GM12874 (cell line): ENCODE measurements around the gene TGDS.

Experiments used
- TF ChIP-seq, protein P1 (sequence below): IDR thresholded peaks from 2 replicates; pipeline ENCODE4 v1.5.1; 2011; ENCODE audit warnings: low read depth, mild to moderate bottlenecking, control low read depth, low read length, moderate library complexity; ENCODE audit not compliant: insufficient read depth

The TGDS gene

DNA sequence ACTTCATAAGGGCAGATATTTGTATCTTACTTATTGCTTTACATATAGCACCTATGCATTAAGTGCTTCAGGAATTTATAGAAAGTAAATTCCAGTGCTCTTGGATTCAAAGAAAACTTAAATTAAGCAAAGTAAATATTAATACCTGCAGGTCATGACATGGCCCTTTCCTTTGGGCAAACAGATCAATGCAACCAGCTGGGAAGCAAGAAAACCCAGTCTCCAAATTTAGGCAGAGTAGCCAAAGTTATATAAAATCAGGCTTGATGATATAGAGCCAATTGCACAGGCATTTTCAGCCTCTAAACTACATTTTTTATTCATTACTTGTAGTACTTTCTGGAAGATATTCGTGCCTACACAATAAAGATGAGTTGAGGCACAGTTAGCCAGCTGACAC, 16.9 kb downstream of the TGDS start:
- TF ChIP-seq, protein P1, sequence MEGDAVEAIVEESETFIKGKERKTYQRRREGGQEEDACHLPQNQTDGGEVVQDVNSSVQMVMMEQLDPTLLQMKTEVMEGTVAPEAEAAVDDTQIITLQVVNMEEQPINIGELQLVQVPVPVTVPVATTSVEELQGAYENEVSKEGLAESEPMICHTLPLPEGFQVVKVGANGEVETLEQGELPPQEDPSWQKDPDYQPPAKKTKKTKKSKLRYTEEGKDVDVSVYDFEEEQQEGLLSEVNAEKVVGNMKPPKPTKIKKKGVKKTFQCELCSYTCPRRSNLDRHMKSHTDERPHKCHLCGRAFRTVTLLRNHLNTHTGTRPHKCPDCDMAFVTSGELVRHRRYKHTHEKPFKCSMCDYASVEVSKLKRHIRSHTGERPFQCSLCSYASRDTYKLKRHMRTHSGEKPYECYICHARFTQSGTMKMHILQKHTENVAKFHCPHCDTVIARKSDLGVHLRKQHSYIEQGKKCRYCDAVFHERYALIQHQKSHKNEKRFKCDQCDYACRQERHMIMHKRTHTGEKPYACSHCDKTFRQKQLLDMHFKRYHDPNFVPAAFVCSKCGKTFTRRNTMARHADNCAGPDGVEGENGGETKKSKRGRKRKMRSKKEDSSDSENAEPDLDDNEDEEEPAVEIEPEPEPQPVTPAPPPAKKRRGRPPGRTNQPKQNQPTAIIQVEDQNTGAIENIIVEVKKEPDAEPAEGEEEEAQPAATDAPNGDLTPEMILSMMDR = no peak

DNA sequence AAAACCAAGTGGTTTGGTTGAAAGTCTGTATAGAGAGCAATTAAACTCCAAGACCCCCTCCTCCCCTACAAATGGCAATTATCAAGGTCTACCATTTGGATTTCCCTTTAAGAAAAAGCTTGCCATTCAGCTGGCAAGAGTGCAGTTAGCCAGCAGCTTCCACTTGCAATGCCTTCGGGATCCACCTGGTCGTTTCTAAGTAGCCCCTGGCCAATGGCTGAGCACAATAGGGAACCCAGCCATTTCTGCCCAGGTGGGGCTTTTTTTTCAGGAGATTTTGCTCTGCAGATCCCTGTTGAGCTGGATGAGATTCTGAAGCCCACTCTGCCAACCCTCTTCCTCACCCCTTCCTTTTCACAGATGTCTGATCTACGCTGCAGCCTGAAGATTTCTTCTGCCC, 26.3 kb downstream of the TGDS start:
- TF ChIP-seq, protein P1 = no peak

DNA sequence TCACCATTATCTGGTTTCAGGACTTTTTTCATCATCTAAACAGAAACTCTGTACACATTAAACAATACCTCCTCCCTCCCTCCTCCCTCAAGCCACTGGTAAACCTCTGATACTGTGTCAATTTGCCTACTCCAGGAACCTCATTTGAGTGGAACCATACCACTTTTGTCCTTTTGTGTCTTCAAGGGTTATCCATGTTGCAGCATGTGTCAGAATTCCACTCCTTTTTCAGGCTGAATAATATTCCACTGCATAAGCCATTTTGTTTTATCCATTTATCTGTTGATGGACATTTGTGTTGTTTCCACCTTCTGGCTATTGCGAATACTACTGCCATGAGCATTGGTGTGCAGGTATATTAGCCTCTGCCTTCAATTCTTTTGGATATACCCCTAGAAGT, 27.5 kb downstream of the TGDS start:
- TF ChIP-seq, protein P1 = no peak

DNA sequence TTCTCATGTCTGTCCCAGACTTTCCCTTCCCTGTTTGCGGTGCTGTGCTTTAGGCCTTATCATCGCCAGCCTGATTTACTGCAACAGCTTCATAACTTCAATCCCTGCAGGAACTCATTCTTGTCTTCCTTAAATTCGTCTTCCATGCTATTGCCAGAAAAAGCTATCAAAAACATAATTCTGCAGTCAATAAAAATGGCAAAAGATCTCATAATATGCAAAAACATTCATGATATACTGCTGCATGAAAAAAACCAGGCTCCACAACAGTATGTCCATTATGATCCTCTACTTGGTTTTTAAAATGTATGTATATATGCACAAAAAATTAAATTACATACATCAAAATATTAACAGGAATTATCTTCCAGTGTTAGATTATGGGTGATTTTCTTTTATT, 28.4 kb downstream of the TGDS start:
- TF ChIP-seq, protein P1 = no peak

DNA sequence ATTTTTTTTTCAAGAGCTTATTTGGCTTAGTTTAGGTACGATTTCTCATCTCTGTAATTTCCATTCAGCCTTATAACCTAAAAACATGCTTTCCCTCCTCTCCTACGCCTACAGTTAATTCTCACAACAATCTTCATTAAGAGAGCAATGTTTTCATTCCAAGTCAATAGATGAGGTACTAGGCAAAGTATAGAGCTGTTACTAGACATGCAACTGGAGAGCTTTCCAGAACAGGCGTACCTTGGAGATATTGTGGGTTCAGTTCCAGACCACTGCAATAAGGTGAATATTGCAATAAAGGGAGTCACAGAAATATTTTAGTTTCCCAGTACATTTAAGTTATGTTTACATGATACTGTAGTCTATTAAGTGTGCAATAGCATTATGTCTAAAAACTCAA, 34.8 kb downstream of the TGDS start:
- TF ChIP-seq, protein P1 = no peak

DNA sequence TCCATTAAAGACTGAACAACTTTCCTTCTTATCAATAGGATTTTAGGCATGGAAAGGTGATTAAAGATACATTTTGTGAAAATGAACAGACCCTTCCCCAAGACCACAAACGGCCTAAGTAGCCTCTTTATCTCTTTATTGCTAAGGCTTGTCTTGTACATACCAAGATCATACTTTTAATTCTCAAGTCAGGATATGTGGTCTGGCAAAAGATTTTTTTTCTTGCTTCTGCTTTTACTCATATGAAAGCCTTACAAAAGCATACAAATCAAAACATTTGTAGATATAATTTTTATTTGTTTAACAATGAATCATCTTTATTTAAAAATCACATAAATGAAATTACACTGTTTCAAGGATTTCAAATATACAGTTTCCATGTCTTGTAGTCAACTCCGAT, 35.8 kb downstream of the TGDS start:
- TF ChIP-seq, protein P1 = no peak

DNA sequence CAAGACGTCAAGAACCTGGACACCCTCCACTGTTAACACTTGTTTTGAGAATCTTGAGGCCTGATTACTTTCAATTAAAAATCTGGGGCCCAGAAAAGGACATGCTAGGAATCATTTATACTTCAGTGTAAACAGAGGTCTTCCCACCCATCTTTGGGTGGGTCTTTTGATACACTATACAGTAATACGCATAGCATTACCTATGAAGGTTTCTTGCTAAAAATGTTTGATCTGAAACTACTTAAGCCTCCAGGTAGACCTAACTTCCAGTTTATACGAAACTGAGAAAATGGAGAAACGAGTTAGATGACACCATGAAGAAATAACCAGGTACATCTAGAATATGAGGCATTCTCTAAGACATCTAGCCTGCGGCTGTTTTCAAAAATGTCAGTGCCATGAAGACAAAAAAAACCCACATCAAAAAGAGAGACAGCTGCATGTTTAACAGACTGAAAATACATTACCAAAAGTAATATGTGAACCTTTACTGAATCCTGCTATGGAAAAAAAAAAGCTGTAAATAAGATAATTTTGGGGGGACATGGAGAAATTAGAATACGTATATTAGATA, 36.6 kb downstream of the TGDS start:
- TF ChIP-seq, protein P1 = no peak
